Breast epithelium (tissue), 4 donors: ENCODE results near the gene TNP1. TPM values are rescaled to one million over a fixed set of nuclear protein-coding genes. Genes with fewer than 3 reads are reported as not detected.
A peak's percentile ranks its signal among the peaks of the same experiment; 100 is the strongest.

Experiments
- DNase-seq, 2 donors: peaks; one replicate each; pipeline ENCODE4 v3.0.0-alpha.2; 2019; ENCODE audit warnings: low spot score in 2 of 2
- H3K27ac ChIP-seq, 2 donors: fragments of 200-600 bp; sonication (generic) in 1 of 2; one replicate each; pipeline ENCODE4 v1.5.1; 2016 to 2019; ENCODE audit warnings: mild to moderate bottlenecking in 1 of 2
- H3K27me3 ChIP-seq, 2 donors: fragments of 200-600 bp; sonication (generic) in 1 of 2; one replicate each; pipeline versions ENCODE4 v1.5.1 to v1.6.0; 2017 to 2019; ENCODE audit warnings: control low read depth in 1 of 2, mild to moderate bottlenecking in 1 of 2
- H3K36me3 ChIP-seq: fragments of 200-600 bp; one replicate; pipeline ENCODE4 v1.5.1; 2019
- H3K4me1 ChIP-seq, 2 donors: fragments of 200-600 bp; sonication (generic); one replicate each; pipeline ENCODE4 v1.5.1; 2016 to 2019; ENCODE audit warnings: control low read depth in 1 of 2
- H3K4me3 ChIP-seq, 3 donors: fragments of 200-600 bp; sonication (generic); 1 replicate in 2 of 3; 2 replicates in 1 of 3; pipeline ENCODE4 v1.5.1; 2016 to 2019; ENCODE audit warnings: mild to moderate bottlenecking in 3 of 3, moderate library complexity in 2 of 3
- H3K9me3 ChIP-seq, 2 donors: fragments of 200-600 bp; sonication (generic) in 1 of 2; one replicate each; pipeline ENCODE4 v1.5.1; 2016 to 2019; ENCODE audit warnings: control low read depth in 1 of 2
- CTCF ChIP-seq, 3 donors: fragments of 450-650 bp; IDR thresholded peaks; one replicate each; pipeline ENCODE4 v1.5.1; 2016 to 2017; ENCODE audit warnings: antibody characterized with exemption in 3 of 3, mild to moderate bottlenecking in 3 of 3, moderate library complexity in 3 of 3
- POLR2A ChIP-seq: fragments of 450-650 bp; IDR thresholded peaks from one replicate; pipeline ENCODE4 v1.6.1; 2016; ENCODE audit warnings: antibody characterized with exemption, mild to moderate bottlenecking, moderate library complexity
- POLR2AphosphoS5 ChIP-seq, 3 donors: sonication (generic); formaldehyde crosslinking; IDR thresholded peaks; one replicate each; pipeline ENCODE4 v1.6.1; 2017; ENCODE audit warnings: antibody characterized with exemption in 3 of 3
- intact Hi-C: fragments of 100-400 bp; cut with DNase I; formaldehyde crosslinking; loops from one replicate; pipeline ENCODE4 v1.15.1; 2023; ENCODE audit warnings: low total_unique reads
- total RNA-seq, 3 donors: library from RNA; depleted of rRNA; stranded (reverse); fragments of >200 nt; gene quantifications; one replicate each; pipeline ENCODE4 v1.1.0, GENCODE V29; 2016

TNP1 gene
- total RNA-seq, 3 donors from 2014 or later: not detected

GRCh38 chr2:216837740-216838139, 22.1 kb downstream of the TNP1 start:
- TF ChIP-seq POLR2A: no peak
- no peak for TF ChIP-seq CTCF (IDR thresholded peaks at IDR 0.05)
- TF ChIP-seq POLR2AphosphoS5 (IDR thresholded peaks at IDR 0.05): no peak
- no peaks in the 10 kb centered on the region for H3K4me1 ChIP-seq
- DNase-seq: no peak
- intact Hi-C loops: no loop called here
- H3K4me3 ChIP-seq: no peak overlapping the region
- H3K36me3 ChIP-seq: no peaks in the 10 kb centered on the region
- H3K9me3 ChIP-seq: no peaks in the 10 kb centered on the region
- H3K27me3 ChIP-seq: no peaks in the 10 kb centered on the region
- H3K27ac ChIP-seq: no peak overlapping the region

- H3K4me3 ChIP-seq: no peak overlapping the region
- peaks cover 3 to 7% of the 10 kb centered on the region in 2 donors for H3K4me1 ChIP-seq
- DNase-seq: no peak
- no peaks in the 10 kb centered on the region for H3K27me3 ChIP-seq
- H3K27ac ChIP-seq: no peak overlapping the region
- intact Hi-C loops: no loop called here
- TF ChIP-seq POLR2A: no peak
- peak in 1 of 3 donors; percentile 30 for TF ChIP-seq POLR2AphosphoS5 (IDR thresholded peaks at IDR 0.05)
- H3K9me3 ChIP-seq: no peaks in the 10 kb centered on the region
- H3K36me3 ChIP-seq: no peaks in the 10 kb centered on the region
These were observed 26.8 kb downstream of the TNP1 start for GRCh38 chr2:216833061-216833460.

GRCh38 chr2:216830346-216830745, 29.5 kb downstream of the TNP1 start:
- DNase-seq: no peak
- no peaks in the 10 kb centered on the region for H3K9me3 ChIP-seq
- H3K27ac ChIP-seq: no peak overlapping the region
- TF ChIP-seq POLR2AphosphoS5 (IDR thresholded peaks at IDR 0.05) (no peak), CTCF (IDR thresholded peaks at IDR 0.05) (no peak), POLR2A (no peak)
- H3K4me3 ChIP-seq: no peak overlapping the region
- intact Hi-C loops: no loop called here
- H3K4me1 ChIP-seq: peaks cover 3 to 7% of the 10 kb centered on the region in 2 donors
- no peaks in the 10 kb centered on the region for H3K36me3 ChIP-seq
- no peaks in the 10 kb centered on the region for H3K27me3 ChIP-seq

GRCh38 chr2:216829533-216829932, 30.3 kb downstream of the TNP1 start:
- intact Hi-C loops: no loop called here
- H3K27me3 ChIP-seq: no peaks in the 10 kb centered on the region
- no peak overlapping the region for H3K4me3 ChIP-seq
- no peaks in the 10 kb centered on the region for H3K9me3 ChIP-seq
- no peaks in the 10 kb centered on the region for H3K36me3 ChIP-seq
- H3K4me1 ChIP-seq: peaks cover 3 to 7% of the 10 kb centered on the region in 2 donors
- no peak overlapping the region for H3K27ac ChIP-seq
- TF ChIP-seq POLR2AphosphoS5 (IDR thresholded peaks at IDR 0.05): no peak
- no peak for TF ChIP-seq POLR2A
- no peak for TF ChIP-seq CTCF (IDR thresholded peaks at IDR 0.05)
- peak; percentile 50 to 56 for DNase-seq

GRCh38 chr2:216827073-216827720, 32.7 kb downstream of the TNP1 start:
- intact Hi-C loops: no loop called here
- Histone ChIP-seq H3K27me3 (no peaks in the 10 kb centered on the region), H3K4me1 (peaks cover 3 to 7% of the 10 kb centered on the region in 2 donors), H3K4me3 (no peak overlapping the region), H3K36me3 (no peaks in the 10 kb centered on the region), H3K9me3 (no peaks in the 10 kb centered on the region), H3K27ac (no peak overlapping the region)
- no peak for DNase-seq
- TF ChIP-seq POLR2AphosphoS5 (IDR thresholded peaks at IDR 0.05) (no peak), CTCF (IDR thresholded peaks at IDR 0.05) (no peak), POLR2A (no peak)
